Measurements from ENCODE around the gene TRAPPC11. TPM values are rescaled to one million over a fixed set of nuclear protein-coding genes. Genes with fewer than 3 reads are reported as not detected.

Gene TRAPPC11
- total and polyA plus RNA-seq, 9 of the 15 experiments (the other 6 are each of a cell fraction or from before 2014, with no cell fraction given) = 11.6 to 49.0 (median 28.7) TPM

DNA sequence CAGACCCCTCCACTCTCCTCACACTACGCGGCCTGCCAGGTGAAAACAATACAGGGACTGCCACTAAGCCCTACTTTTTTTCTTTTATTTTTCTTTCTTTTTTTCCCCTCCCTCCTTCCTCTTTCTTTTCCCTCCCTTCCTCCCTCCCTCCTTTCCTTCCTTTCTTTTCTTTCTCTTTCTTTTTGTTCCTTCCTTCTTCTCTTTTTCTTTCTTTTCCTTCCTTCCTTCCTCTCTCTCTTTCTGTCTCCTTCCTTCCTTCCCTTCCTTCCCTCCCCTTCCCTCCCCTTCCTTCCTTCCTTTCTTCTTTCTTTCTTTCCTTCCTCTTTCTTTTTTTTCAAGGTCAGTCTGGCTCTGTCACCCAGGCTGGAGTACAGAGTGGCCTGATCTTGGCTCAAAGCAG is 42.0 kb upstream of the TRAPPC11 start (continued):
- TF ChIP-seq, protein P1, sequence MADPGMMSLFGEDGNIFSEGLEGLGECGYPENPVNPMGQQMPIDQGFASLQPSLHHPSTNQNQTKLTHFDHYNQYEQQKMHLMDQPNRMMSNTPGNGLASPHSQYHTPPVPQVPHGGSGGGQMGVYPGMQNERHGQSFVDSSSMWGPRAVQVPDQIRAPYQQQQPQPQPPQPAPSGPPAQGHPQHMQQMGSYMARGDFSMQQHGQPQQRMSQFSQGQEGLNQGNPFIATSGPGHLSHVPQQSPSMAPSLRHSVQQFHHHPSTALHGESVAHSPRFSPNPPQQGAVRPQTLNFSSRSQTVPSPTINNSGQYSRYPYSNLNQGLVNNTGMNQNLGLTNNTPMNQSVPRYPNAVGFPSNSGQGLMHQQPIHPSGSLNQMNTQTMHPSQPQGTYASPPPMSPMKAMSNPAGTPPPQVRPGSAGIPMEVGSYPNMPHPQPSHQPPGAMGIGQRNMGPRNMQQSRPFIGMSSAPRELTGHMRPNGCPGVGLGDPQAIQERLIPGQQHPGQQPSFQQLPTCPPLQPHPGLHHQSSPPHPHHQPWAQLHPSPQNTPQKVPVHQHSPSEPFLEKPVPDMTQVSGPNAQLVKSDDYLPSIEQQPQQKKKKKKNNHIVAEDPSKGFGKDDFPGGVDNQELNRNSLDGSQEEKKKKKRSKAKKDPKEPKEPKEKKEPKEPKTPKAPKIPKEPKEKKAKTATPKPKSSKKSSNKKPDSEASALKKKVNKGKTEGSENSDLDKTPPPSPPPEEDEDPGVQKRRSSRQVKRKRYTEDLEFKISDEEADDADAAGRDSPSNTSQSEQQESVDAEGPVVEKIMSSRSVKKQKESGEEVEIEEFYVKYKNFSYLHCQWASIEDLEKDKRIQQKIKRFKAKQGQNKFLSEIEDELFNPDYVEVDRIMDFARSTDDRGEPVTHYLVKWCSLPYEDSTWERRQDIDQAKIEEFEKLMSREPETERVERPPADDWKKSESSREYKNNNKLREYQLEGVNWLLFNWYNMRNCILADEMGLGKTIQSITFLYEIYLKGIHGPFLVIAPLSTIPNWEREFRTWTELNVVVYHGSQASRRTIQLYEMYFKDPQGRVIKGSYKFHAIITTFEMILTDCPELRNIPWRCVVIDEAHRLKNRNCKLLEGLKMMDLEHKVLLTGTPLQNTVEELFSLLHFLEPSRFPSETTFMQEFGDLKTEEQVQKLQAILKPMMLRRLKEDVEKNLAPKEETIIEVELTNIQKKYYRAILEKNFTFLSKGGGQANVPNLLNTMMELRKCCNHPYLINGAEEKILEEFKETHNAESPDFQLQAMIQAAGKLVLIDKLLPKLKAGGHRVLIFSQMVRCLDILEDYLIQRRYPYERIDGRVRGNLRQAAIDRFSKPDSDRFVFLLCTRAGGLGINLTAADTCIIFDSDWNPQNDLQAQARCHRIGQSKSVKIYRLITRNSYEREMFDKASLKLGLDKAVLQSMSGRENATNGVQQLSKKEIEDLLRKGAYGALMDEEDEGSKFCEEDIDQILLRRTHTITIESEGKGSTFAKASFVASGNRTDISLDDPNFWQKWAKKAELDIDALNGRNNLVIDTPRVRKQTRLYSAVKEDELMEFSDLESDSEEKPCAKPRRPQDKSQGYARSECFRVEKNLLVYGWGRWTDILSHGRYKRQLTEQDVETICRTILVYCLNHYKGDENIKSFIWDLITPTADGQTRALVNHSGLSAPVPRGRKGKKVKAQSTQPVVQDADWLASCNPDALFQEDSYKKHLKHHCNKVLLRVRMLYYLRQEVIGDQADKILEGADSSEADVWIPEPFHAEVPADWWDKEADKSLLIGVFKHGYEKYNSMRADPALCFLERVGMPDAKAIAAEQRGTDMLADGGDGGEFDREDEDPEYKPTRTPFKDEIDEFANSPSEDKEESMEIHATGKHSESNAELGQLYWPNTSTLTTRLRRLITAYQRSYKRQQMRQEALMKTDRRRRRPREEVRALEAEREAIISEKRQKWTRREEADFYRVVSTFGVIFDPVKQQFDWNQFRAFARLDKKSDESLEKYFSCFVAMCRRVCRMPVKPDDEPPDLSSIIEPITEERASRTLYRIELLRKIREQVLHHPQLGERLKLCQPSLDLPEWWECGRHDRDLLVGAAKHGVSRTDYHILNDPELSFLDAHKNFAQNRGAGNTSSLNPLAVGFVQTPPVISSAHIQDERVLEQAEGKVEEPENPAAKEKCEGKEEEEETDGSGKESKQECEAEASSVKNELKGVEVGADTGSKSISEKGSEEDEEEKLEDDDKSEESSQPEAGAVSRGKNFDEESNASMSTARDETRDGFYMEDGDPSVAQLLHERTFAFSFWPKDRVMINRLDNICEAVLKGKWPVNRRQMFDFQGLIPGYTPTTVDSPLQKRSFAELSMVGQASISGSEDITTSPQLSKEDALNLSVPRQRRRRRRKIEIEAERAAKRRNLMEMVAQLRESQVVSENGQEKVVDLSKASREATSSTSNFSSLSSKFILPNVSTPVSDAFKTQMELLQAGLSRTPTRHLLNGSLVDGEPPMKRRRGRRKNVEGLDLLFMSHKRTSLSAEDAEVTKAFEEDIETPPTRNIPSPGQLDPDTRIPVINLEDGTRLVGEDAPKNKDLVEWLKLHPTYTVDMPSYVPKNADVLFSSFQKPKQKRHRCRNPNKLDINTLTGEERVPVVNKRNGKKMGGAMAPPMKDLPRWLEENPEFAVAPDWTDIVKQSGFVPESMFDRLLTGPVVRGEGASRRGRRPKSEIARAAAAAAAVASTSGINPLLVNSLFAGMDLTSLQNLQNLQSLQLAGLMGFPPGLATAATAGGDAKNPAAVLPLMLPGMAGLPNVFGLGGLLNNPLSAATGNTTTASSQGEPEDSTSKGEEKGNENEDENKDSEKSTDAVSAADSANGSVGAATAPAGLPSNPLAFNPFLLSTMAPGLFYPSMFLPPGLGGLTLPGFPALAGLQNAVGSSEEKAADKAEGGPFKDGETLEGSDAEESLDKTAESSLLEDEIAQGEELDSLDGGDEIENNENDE (IDR thresholded peaks at IDR 0.05; ENCODE audit: low read depth, low read length) = no peak
